COLO668 (cell line): Measurements from ENCODE around the gene TNPO2.
A peak's percentile ranks its signal among the peaks of the same experiment; 100 is the strongest.

Experiments
- DNase-seq: peaks from one replicate; lab custom pipeline; 2025; ENCODE audit not compliant: unreplicated experiment; lab: John Stamatoyannopoulos, UW

Gene TNPO2

GRCh38 chr19:12723641-12724426 is at the start of gene TNPO2:
TSS of gene TNPO2 (minus strand) at chr19:12723932. CDS start at chr19:12720977, 2,955 bp downstream.
- DNase-seq = peak; percentile 71

GRCh38 chr19:12772323-12772722 is 48.6 kb upstream of the TNPO2 start:
- DNase-seq = no peak

GRCh38 chr19:12770922-12771321 is 47.2 kb upstream of the TNPO2 start:
- DNase-seq = no peak

- DNase-seq = peak; percentile 94
Measured at GRCh38 chr19:12769689-12770088, 46.0 kb upstream of the TNPO2 start.

- no peak for DNase-seq
Measured at GRCh38 chr19:12767666-12768065, 43.9 kb upstream of the TNPO2 start.

GRCh38 chr19:12767150-12767549 is 43.4 kb upstream of the TNPO2 start:
- no peak for DNase-seq

GRCh38 chr19:12766051-12766521 is 42.4 kb upstream of the TNPO2 start:
- peak; percentile 60 for DNase-seq

- DNase-seq = no peak
Measured at GRCh38 chr19:12764698-12765097, 41.0 kb upstream of the TNPO2 start.

- no peak for DNase-seq
Measured at GRCh38 chr19:12763100-12763499, 39.4 kb upstream of the TNPO2 start.

GRCh38 chr19:12759686-12760085 is 36.0 kb upstream of the TNPO2 start:
- no peak for DNase-seq

- peak; percentile 79 for DNase-seq
Measured at GRCh38 chr19:12757544-12758274, 34.0 kb upstream of the TNPO2 start.

- no peak for DNase-seq
Measured at GRCh38 chr19:12756150-12756883, 32.6 kb upstream of the TNPO2 start.

- DNase-seq = no peak
Measured at GRCh38 chr19:12754465-12755196, 30.9 kb upstream of the TNPO2 start.

- no peak for DNase-seq
Measured at GRCh38 chr19:12752056-12752781, 28.5 kb upstream of the TNPO2 start.

- DNase-seq = no peak
Measured at GRCh38 chr19:12751635-12752034, 27.9 kb upstream of the TNPO2 start, which contains the start of gene BEST2. TSS of gene BEST2 (plus strand) at chr19:12751791. CDS start at chr19:12752593, 802 bp downstream.

GRCh38 chr19:12750851-12751250 is 27.1 kb upstream of the TNPO2 start:
- no peak for DNase-seq

- peak; percentile 24 for DNase-seq
Measured at GRCh38 chr19:12749938-12750521, 26.3 kb upstream of the TNPO2 start.

GRCh38 chr19:12748489-12748888 is 24.8 kb upstream of the TNPO2 start:
- no peak for DNase-seq

GRCh38 chr19:12745166-12745897 is 21.6 kb upstream of the TNPO2 start:
- no peak for DNase-seq
